A673 (cell line): ENCODE measurements around the gene ATP9A. TPM values are rescaled to one million over a fixed set of nuclear protein-coding genes. Genes with fewer than 3 reads are reported as not detected.

Source experiments
- BruUV-seq: library from RNA; stranded (reverse); fragments of 400-500 nt; replicated peaks from 2 replicates; lab custom pipeline; 2021; lab: Mats Ljungman, UMichigan
- CTCF ChIA-PET: fragments of 300-600 bp; sonication (Branson Sonifier 250); formaldehyde crosslinking; loops from one replicate; lab custom pipeline; 2022; ENCODE audit warnings: antibody characterized with exemption; lab: Charles Lee
- POLR2A ChIA-PET: fragments of 300-600 bp; sonication (Branson Sonifier 250); formaldehyde crosslinking; loops from one replicate; lab custom pipeline; 2022; ENCODE audit warnings: antibody characterized with exemption; ENCODE audit not compliant: low non-redundant PET; lab: Charles Lee
- DNase-seq: peaks from one replicate; pipeline ENCODE4 v3.0.0-alpha.2; 2015; ENCODE audit warnings: low spot score
- H3K27ac ChIP-seq: fragments of 200-600 bp; sonication (generic); 2 replicates; pipeline ENCODE4 v1.5.1; 2016; ENCODE audit warnings: mixed run types, low read depth, mild to moderate bottlenecking, mixed read lengths, antibody characterized with exemption, low read length; ENCODE audit not compliant: poor library complexity, severe bottlenecking
- H3K27me3 ChIP-seq: fragments of 200-600 bp; sonication (generic); replicated peaks from 2 replicates; pipeline ENCODE4 v1.6.1; 2017; ENCODE audit warnings: mixed run types, low read depth, mild to moderate bottlenecking, mixed read lengths, antibody characterized with exemption, low read length; ENCODE audit not compliant: insufficient read depth, poor library complexity
- H3K36me3 ChIP-seq: fragments of 200-600 bp; sonication (generic); 2 replicates; pipeline ENCODE4 v1.6.1; 2016; ENCODE audit warnings: mixed run types, mild to moderate bottlenecking, mixed read lengths, antibody characterized with exemption, low read length; ENCODE audit not compliant: insufficient read depth, poor library complexity, severe bottlenecking
- H3K4me1 ChIP-seq: fragments of 200-600 bp; sonication (generic); 2 replicates; pipeline ENCODE4 v1.6.1; 2017; ENCODE audit warnings: mixed run types, mild to moderate bottlenecking, mixed read lengths, antibody characterized with exemption, low read length; ENCODE audit not compliant: insufficient read depth, poor library complexity, severe bottlenecking
- H3K4me3 ChIP-seq: fragments of 200-600 bp; sonication (generic); 2 replicates; pipeline ENCODE4 v1.5.1; 2016; ENCODE audit warnings: low read depth, mixed run types, mild to moderate bottlenecking, mixed read lengths, low read length; ENCODE audit not compliant: poor library complexity, severe bottlenecking
- H3K9me3 ChIP-seq: fragments of 200-600 bp; sonication (generic); 2 replicates; pipeline ENCODE4 v1.6.1; 2016; ENCODE audit warnings: mixed run types, low read depth, mild to moderate bottlenecking, mixed read lengths, antibody characterized with exemption, low read length; ENCODE audit not compliant: poor library complexity, severe bottlenecking
- CTCF ChIP-seq: fragments of 300-800, 200-600 bp; sonication (generic); conservative IDR thresholded peaks from 2 replicates; pipeline ENCODE4 v1.5.1; 2017; ENCODE audit warnings: low read depth, mild to moderate bottlenecking, antibody characterized with exemption, low read length, moderate library complexity, mixed read lengths
- EZH2 ChIP-seq: fragments of 200-600 bp; sonication (generic); IDR thresholded peaks from 2 replicates; pipeline ENCODE4 v1.6.1; 2017; ENCODE audit warnings: borderline replicate concordance, low read depth, mild to moderate bottlenecking, mixed read lengths, antibody characterized with exemption, low read length; ENCODE audit not compliant: poor library complexity, severe bottlenecking
- intact Hi-C: fragments of 100-400 bp; cut with micrococcal nuclease; formaldehyde crosslinking; loops from one replicate; pipeline ENCODE4 v1.10.0; 2022; ENCODE audit not compliant: unreplicated experiment
- total RNA-seq: library from RNA; stranded (reverse); gene quantifications from 2 replicates; pipeline ENCODE4 v1.2.3, GENCODE V29; 2021

Gene ATP9A
- total RNA-seq, 1 experiment from 2014 or later = 31.2 TPM

GRCh38 chr20:51750770-51751388 is 17.3 kb downstream of the ATP9A start:
- BruUV-seq = no TSS peak
- no peaks in the 10 kb centered on the region for H3K27me3 ChIP-seq
- ChIA-PET POLR2A (no interaction called here), CTCF (no interaction called here)
- DNase-seq = no peak
- no peaks in the 10 kb centered on the region for H3K36me3 ChIP-seq
- no peak overlapping the region for H3K4me3 ChIP-seq
- intact Hi-C loops = no loop called here
- H3K4me1 ChIP-seq = peaks cover 18% of the 10 kb centered on the region
- no peak overlapping the region for H3K27ac ChIP-seq
- TF ChIP-seq CTCF (no peak), EZH2 (no peak)
- H3K9me3 ChIP-seq = no peaks in the 10 kb centered on the region

- intact Hi-C loops = no loop called here
- BruUV-seq = no TSS peak
- POLR2A ChIA-PET = no interaction called here
- H3K4me1 ChIP-seq = peaks cover 18% of the 10 kb centered on the region
- H3K27ac ChIP-seq = no peak overlapping the region
- H3K27me3 ChIP-seq = no peaks in the 10 kb centered on the region
- CTCF ChIA-PET = interaction anchor here (0.5 kb wide), 1 partner anchor 354 kb away, joined by 9 read pairs; no protein-coding TSS in a partner anchor
- no peak overlapping the region for H3K4me3 ChIP-seq
- H3K9me3 ChIP-seq = no peaks in the 10 kb centered on the region
- no peaks in the 10 kb centered on the region for H3K36me3 ChIP-seq
- no peak for DNase-seq
- TF ChIP-seq CTCF (no peak), EZH2 (no peak)
These were observed 18.0 kb downstream of the ATP9A start for GRCh38 chr20:51750037-51750769.

- H3K36me3 ChIP-seq = no peaks in the 10 kb centered on the region
- no peak overlapping the region for H3K27ac ChIP-seq
- H3K4me1 ChIP-seq = peaks cover 18% of the 10 kb centered on the region
- BruUV-seq = no TSS peak
- H3K27me3 ChIP-seq = no peaks in the 10 kb centered on the region
- H3K9me3 ChIP-seq = no peaks in the 10 kb centered on the region
- CTCF ChIA-PET = interaction anchor here (0.5 kb wide), 1 partner anchor 355 kb away, joined by 9 read pairs; no protein-coding TSS in a partner anchor
- no peak for TF ChIP-seq EZH2
- TF ChIP-seq CTCF = no peak
- POLR2A ChIA-PET = no interaction called here
- intact Hi-C loops = no loop called here
- H3K4me3 ChIP-seq = no peak overlapping the region
- no peak for DNase-seq
These were observed 18.5 kb downstream of the ATP9A start for GRCh38 chr20:51749674-51750036.
